Astrocyte of the cerebellum (primary cell): ENCODE results near the gene E4F1.

Source experiments
- DNase-seq: peaks from one replicate; pipeline ENCODE4 v3.0.0-alpha.2; 2011; ENCODE audit warnings: low read depth
- H3K4me3 ChIP-seq: 2 replicates; pipeline ENCODE4 v1.5.1; 2011; ENCODE audit warnings: mild to moderate bottlenecking, low read depth, low read length, moderate library complexity
- in situ Hi-C: cut with HindIII; loops from 2 replicates; pipeline ENCODE4 v1.10.0; 2017; ENCODE audit warnings: low sequenced_read_pairs
- TF ChIP-seq, protein P1 (sequence below): IDR thresholded peaks from 2 replicates; pipeline ENCODE4 v1.5.1; 2012; ENCODE audit warnings: low read length, low read depth, moderate library complexity, mild to moderate bottlenecking; ENCODE audit errors: missing control alignments

The E4F1 gene

GRCh38 chr16:2209258-2210008 lies 14.0 kb upstream of the E4F1 start:
- TF ChIP-seq, protein P1, sequence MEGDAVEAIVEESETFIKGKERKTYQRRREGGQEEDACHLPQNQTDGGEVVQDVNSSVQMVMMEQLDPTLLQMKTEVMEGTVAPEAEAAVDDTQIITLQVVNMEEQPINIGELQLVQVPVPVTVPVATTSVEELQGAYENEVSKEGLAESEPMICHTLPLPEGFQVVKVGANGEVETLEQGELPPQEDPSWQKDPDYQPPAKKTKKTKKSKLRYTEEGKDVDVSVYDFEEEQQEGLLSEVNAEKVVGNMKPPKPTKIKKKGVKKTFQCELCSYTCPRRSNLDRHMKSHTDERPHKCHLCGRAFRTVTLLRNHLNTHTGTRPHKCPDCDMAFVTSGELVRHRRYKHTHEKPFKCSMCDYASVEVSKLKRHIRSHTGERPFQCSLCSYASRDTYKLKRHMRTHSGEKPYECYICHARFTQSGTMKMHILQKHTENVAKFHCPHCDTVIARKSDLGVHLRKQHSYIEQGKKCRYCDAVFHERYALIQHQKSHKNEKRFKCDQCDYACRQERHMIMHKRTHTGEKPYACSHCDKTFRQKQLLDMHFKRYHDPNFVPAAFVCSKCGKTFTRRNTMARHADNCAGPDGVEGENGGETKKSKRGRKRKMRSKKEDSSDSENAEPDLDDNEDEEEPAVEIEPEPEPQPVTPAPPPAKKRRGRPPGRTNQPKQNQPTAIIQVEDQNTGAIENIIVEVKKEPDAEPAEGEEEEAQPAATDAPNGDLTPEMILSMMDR, result no peak
- no peak for DNase-seq
- no peak overlapping the region for H3K4me3 ChIP-seq
- in situ Hi-C loops, result no loop called here

DNA sequence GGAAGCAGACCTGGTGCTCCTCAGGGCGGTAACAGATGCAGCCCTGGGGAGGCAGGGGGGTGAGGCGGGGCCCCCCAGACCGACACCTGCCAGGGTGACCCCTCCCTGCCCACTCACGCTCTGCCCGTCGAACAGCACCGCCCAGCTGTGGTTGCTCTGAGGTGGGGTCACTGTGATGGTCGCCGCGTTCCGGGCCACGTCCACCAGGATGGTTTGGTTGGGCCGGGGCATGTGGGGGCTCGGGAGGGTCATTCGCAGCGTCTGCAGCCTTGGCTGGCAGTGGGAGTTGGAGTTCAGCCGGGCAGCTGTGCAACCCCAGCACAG lies 13.4 kb upstream of the E4F1 start:
- no peak for DNase-seq
- in situ Hi-C loops, result no loop called here
- no peak overlapping the region for H3K4me3 ChIP-seq
- TF ChIP-seq, protein P1, result no peak

DNA sequence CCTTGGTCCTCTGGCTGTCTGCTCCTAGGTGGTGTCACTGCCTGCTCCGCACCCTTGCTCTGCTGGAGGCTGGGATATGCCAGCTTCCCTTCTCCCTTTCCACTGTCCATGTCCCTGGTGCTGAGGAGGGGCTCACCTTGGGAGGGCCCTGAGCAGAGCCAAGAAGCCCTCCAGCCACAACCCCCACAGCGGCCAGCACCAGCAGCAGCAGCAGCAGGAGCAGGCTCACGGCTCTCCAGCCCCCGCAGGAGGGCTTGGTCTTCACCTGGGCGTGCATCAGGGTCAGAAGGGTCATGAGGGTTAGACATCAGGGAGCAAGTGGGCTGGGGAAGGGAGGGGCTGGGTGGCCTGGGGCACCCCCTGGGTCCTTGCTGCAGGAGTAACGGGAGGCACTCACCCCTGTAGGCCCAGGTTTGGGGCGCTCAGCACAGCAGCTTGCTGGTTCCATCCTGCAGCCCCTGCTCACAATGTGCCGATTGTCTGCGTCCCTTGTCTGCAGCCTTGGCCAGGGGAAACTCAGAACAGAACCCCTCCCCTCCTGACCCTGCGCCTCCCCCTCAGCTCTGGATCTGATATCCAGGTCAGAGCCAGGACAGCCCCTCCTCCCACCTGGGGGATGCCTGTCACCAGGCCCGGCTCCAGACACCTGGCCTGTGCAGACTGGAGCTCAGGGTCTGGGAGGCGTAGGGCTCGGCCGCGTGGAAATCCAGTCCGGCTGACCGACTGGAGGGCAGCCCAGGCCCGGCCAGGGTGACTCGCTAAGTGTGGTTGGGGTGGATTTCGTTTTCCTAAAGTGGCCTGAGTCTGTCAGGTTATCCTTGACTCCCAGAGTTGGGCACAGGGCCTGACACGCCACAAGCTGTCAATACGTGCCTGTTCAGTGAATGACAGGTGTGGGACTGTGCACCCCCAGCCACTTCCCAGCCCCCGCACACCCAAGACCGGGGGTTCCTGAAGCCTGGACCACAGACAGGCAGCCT lies 12.7 kb upstream of the E4F1 start, which contains the start of gene BRICD5:
Gene BRICD5, minus strand, starts transcription at position 478 of the 980 bp plus-strand sequence. Its CDS starts 30 bp downstream, at position 448.
- TF ChIP-seq, protein P1, result no peak
- no peak within 1 kb of the TSS for H3K4me3 ChIP-seq
- in situ Hi-C loops, result no loop called here
- DNase-seq, result no peak

DNA sequence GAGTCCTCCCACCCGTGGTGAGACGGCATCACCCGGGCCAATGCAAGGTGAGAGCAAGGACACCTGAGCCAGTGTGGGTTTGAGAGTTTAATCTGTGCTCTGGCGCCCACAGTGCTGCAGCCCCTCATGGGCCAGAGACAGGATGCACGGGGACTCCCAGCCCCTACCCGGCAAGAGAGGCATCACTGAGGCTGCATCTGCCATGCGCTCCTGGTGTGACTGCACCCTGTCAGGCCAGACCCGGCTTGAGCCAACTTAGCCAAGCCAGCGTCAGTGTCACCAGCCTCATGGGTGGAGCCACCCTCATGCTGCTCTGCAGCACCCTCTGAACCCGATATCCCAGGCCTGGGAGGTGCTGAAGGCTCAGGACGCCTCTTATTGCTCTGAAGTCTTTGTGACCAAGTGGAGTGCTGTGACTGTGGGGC lies 11.5 kb upstream of the E4F1 start:
- DNase-seq, result no peak
- TF ChIP-seq, protein P1, result no peak
- in situ Hi-C loops, result no loop called here
- no peak overlapping the region for H3K4me3 ChIP-seq

DNA sequence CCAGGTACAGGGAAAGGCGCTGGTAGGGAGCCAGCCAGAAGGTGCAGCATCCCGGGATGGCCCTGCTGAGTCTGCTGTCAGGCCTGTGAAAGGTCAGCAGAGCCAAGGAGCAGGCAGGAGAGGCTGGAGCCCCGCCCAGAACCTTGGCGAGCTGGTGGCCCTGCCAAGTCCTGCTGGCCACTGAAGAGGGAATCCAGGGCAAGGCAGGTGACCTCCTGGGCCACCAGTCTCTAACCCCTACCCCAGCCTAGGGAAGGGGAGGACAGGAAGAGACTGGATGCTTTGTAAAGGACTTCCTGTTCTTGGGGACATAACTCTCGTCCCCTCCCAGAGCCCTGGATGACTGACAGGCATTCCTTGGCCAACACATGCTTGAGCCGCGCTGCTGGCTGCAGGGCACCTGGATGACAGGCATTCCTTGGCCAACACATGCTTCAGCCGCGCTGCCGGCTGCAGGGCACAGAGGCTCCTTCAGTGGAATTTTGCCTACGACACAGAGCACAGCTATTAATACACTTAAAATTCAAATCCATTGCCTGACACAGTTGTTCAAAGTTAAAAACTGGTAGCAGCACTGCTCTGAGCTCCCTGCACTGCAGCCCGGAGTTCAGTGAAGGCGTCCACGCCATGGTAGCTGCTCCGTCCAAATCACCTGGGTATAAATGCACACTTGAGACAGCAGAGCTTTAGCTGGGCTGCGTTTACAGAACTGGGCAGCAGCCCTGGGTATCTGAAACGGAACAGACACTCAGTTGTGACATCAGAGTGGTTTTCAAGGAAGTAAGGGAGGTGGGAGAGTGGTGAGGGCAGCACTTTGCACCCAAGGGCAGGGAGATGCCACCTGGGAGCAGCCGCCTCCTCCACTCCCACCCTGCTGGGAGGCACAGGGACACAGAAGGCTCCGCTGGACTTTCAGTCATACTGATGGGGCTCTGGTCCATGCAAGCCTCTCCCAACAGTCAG lies 10.7 kb upstream of the E4F1 start:
- no peak for DNase-seq
- in situ Hi-C loops, result no loop called here
- H3K4me3 ChIP-seq, result peak overlapping the region; percentile 54
- TF ChIP-seq, protein P1, result no peak
